Glutamatergic neuron (in vitro differentiated cells): ENCODE measurements around the gene ELAC2. TPM values are rescaled to one million over a fixed set of nuclear protein-coding genes. Genes with fewer than 3 reads are reported as not detected.

Experiments used
- DNase-seq: peaks from one replicate; pipeline ENCODE4 v3.0.0; 2022
- H3K27ac Mint-ChIP-seq: one replicate; pipeline ENCODE4 v1.8.0; 2020; ENCODE audit warnings: mild to moderate bottlenecking, mixed read lengths, inconsistent platforms; ENCODE audit not compliant: unreplicated experiment
- H3K27me3 Mint-ChIP-seq: one replicate; pipeline ENCODE4 v1.8.0; 2020; ENCODE audit warnings: mild to moderate bottlenecking, moderate library complexity, mixed read lengths, inconsistent platforms; ENCODE audit not compliant: unreplicated experiment
- H3K36me3 Mint-ChIP-seq: one replicate; pipeline ENCODE4 v1.8.0; 2020; ENCODE audit warnings: mild to moderate bottlenecking, mixed read lengths, inconsistent platforms; ENCODE audit not compliant: unreplicated experiment
- H3K4me1 Mint-ChIP-seq: one replicate; pipeline ENCODE4 v1.8.0; 2020; ENCODE audit warnings: mild to moderate bottlenecking, low read depth, mixed read lengths, inconsistent platforms; ENCODE audit not compliant: unreplicated experiment
- H3K4me3 Mint-ChIP-seq: one replicate; pipeline ENCODE4 v1.8.0; 2020; ENCODE audit warnings: mild to moderate bottlenecking, mixed read lengths, inconsistent platforms; ENCODE audit not compliant: unreplicated experiment
- H3K9me3 Mint-ChIP-seq: one replicate; pipeline ENCODE4 v1.8.0; 2020; ENCODE audit warnings: mild to moderate bottlenecking, moderate library complexity, mixed read lengths, inconsistent platforms; ENCODE audit not compliant: unreplicated experiment
- CTCF ChIP-seq: fragments of 200-600 bp; sonication (generic); IDR thresholded peaks from one replicate; pipeline ENCODE4 v1.5.0; 2021; ENCODE audit not compliant: partially characterized antibody, unreplicated experiment
- total RNA-seq: library from RNA; stranded (reverse); fragmentation: NEBNext Ultra II Directional; extraction: Animal tissue kit (Norgen Biotek cat#: 25700); gene quantifications from one replicate; pipeline ENCODE4 v1.2.1, GENCODE V29; 2021; ENCODE audit not compliant: unreplicated experiment

Gene ELAC2
- total RNA-seq, 1 donor from 2014 or later: 65.7 TPM

GRCh38 chr17:13004336-13004735, 13.5 kb downstream of the ELAC2 start:
- TF ChIP-seq CTCF: no peak
- Mint-ChIP-seq H3K27ac (no peak overlapping the region), H3K27me3 (peaks cover 2% of the 10 kb centered on the region), H3K36me3 (no peaks in the 10 kb centered on the region), H3K4me3 (no peak overlapping the region), H3K4me1 (no peaks in the 10 kb centered on the region), H3K9me3 (no peaks in the 10 kb centered on the region)
- no peak for DNase-seq

GRCh38 chr17:13003927-13004326, 13.9 kb downstream of the ELAC2 start:
- no peak for TF ChIP-seq CTCF
- H3K36me3 Mint-ChIP-seq: no peaks in the 10 kb centered on the region
- DNase-seq: no peak
- no peak overlapping the region for H3K4me3 Mint-ChIP-seq
- peaks cover 2% of the 10 kb centered on the region for H3K27me3 Mint-ChIP-seq
- no peaks in the 10 kb centered on the region for H3K9me3 Mint-ChIP-seq
- H3K27ac Mint-ChIP-seq: no peak overlapping the region
- H3K4me1 Mint-ChIP-seq: no peaks in the 10 kb centered on the region

GRCh38 chr17:13003454-13003851, 14.4 kb downstream of the ELAC2 start:
- H3K27me3 Mint-ChIP-seq: peaks cover 2% of the 10 kb centered on the region
- no peak overlapping the region for H3K4me3 Mint-ChIP-seq
- DNase-seq: no peak
- no peaks in the 10 kb centered on the region for H3K36me3 Mint-ChIP-seq
- TF ChIP-seq CTCF: peak; percentile 49
- H3K27ac Mint-ChIP-seq: no peak overlapping the region
- no peaks in the 10 kb centered on the region for H3K4me1 Mint-ChIP-seq
- no peaks in the 10 kb centered on the region for H3K9me3 Mint-ChIP-seq

DNA sequence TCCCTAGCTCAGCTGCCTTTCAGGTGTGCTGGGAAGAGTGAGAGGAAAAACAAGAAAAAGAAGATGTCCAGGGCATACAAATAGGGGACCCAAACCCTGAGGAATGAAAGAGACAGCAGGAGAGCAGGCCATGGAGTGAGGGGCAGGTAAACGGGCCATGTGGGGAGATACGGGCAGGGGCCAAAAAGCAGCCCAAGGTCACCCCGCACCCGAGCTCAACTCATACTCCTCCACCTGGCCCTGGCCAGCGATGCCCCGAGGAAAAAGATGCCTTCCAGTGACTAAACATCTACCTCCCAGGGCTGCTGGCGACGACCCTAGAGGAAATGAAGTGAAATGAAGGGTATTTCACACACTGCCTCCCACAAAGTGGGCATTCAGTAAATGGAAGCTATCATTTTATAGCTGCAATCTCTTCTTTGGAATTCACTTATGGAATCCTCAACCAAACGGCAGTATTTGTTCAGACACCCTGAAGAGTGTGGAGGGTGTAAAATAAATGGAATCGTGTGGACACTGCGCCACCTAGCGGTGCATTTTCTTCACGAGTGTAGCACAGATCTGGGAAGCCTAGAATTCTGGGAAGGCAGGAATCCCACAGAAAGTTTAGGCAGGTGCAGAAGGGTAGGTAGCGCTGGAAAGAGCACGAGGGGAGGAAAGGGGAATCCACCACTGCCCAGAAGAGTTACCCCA, 14.9 kb downstream of the ELAC2 start:
- Mint-ChIP-seq H3K4me1 (no peaks in the 10 kb centered on the region), H3K27me3 (peaks cover 2% of the 10 kb centered on the region), H3K9me3 (no peaks in the 10 kb centered on the region), H3K4me3 (no peak overlapping the region), H3K27ac (no peak overlapping the region), H3K36me3 (no peaks in the 10 kb centered on the region)
- peak; percentile 88 for DNase-seq
- peak; percentile 93 for TF ChIP-seq CTCF

GRCh38 chr17:13001991-13002615, 15.7 kb downstream of the ELAC2 start:
- Mint-ChIP-seq H3K4me1 (no peaks in the 10 kb centered on the region), H3K9me3 (no peaks in the 10 kb centered on the region), H3K27ac (no peak overlapping the region), H3K36me3 (no peaks in the 10 kb centered on the region), H3K4me3 (no peak overlapping the region), H3K27me3 (peaks cover 2% of the 10 kb centered on the region)
- no peak for DNase-seq
- no peak for TF ChIP-seq CTCF
